Measurements from ENCODE around the gene CYTH1.

DNA sequence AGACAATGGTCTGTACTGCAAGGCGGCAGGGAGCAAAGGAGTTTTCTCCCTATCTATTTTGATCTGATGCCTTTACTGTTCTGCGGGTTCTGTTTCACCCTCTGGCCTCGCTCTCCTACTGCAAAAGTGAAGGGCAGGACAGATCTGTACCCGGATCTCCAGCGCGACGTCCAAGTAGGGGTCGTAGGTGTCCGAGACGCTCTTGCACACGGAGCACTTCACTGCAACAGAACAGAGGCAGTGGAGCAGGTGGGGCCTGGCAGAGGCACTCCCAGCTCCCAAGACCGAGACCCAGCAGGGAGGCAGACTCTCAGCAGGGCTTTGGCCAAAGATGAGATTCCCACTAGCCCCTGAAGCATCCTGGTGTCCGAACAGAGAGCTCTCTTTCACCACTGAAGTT lies 38.8 kb upstream of the CYTH1 start:
- TF ChIP-seq GATA2 (IDR thresholded peaks at IDR 0.05; ENCODE audit: low read depth, low read length), result no peak
- TF ChIP-seq GATA3 (IDR thresholded peaks at IDR 0.05; ENCODE audit: low read depth, low read length), result no peak

Data from SH-SY5Y (cell line).